GM18502 (cell line): Measurements from ENCODE around the gene SLC6A18.

ENCODE experiments used
- ATAC-seq: cut with Tn5 transposase; IDR thresholded peaks from one replicate; pipeline ENCODE4 v1.9.1; 2021; ENCODE audit warnings: mild to moderate bottlenecking; ENCODE audit not compliant: unreplicated experiment, poor library complexity

Gene SLC6A18

GRCh38 chr5:1202026-1202797 is 23.0 kb upstream of the SLC6A18 start:
- no peak for ATAC-seq

DNA sequence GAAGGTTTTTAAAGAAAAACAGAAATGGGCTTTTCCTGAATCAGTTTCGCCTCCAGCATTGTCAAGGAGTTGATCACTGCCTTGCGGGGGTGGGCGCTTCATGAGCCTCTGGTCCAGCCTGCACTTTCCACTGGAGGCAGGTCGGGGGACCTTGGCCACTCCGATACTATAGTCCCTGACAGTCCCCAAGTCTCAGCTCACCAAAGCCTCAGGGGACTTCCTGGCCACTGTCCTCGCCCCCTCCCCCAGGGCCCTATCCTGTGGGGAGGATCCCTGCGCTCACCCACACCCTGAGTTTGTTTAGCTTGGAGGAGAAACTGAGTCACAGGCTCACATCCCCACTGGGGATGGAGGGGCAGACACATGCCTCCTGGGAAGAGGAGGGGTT is 22.4 kb upstream of the SLC6A18 start:
- ATAC-seq: no peak

- ATAC-seq: no peak
These were observed 21.7 kb upstream of the SLC6A18 start for GRCh38 chr5:1203311-1203967.

DNA sequence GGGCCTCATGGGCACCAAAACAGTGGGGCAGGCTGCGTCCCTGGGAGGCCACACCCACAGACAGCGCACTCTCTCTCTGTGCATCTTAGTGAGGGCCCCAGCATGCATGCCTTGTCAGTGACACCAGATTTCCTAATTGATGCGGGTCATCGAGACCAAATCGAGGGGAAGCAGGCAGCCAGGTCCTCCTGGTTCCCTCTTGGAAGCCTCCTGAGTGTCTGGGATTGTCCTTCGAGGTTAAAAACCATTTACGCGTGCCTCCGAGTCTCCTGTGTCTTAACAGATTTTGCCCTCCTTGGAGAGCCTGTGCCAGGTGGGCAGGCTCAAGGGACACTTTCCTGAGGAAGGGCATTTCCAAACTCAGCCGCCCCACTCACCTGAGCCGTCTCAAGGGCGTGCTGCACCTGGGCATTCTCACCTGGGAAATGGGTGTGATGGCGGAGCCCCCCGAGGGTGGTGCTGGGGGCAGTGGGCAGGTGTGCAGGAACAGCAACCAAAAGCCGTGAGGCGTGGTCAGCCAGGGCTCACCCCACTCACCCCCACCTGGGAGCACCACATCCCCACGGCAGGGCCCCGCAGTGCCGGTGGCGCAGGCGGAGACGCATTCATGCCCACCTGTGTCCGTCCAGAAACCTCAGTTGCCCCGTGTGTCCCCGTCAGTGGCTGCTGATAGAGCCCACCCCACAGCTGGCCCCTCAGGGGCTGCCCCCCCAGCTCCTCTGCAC is 21.1 kb upstream of the SLC6A18 start:
- no peak for ATAC-seq

GRCh38 chr5:1204693-1205242 is 20.4 kb upstream of the SLC6A18 start:
- ATAC-seq: no peak

GRCh38 chr5:1205255-1206180 is 19.7 kb upstream of the SLC6A18 start:
- no peak for ATAC-seq

DNA sequence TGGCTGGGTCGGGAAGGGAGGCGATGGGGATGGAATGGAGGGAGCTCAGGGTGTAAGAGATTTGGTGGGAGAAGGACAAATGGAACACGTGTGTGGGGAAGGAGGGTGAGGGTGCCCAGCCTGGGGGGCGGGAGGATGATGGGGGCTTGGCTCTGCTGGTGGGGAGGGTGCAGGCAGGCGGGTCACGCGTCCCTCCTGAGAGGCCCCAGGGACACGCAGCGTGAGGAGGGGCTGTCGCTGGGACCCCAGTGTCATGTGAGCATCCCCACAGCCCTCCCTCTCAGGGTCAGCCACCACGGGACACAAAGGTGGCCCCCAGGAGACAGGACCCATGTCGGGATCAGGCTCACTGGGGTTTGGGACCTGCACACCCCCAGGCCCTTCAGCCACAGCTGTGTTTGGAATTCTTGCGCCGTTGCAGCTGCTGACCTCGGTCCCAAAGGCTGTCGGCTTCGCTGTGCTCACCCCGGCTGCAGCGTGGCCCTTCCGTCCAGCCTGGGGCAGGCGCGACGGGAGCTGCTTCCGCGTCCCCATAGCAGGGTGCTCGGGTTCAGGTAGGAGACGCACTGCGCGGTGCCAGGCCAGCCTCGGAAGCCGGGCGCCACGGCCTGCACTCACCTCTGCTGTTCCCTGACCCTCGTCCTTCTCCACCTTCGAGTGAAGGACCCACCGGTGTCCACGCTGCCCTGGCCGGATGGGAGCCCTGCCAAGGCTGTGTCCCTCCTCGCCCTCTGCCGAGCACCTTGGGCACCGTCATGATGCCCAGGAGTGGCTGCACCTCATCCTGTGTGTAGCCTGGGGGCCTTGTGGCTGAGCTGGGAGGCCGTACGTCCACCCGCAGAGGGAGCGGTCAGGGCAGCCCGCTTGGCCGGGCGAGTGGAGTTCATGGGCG is 18.4 kb upstream of the SLC6A18 start:
- ATAC-seq: no peak

DNA sequence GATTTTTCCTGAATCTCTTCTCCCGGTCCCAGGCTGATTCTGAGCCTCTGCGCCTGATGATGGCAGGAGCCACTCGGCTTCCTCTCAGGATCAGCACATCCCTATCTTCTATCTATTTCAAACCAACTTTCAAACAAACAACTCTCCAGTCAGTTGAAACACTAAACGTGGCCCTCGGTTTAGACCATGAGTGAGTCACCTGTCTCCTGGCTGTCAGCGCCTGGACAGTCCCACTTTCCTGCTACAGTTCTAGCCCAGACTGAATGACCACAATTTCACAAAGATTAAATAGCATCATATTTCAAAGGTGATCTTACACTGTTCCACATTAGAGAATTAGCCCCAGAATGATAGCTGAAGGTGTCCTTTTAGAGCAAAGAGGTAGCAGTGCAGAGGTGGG is 17.6 kb upstream of the SLC6A18 start:
- ATAC-seq: no peak

DNA sequence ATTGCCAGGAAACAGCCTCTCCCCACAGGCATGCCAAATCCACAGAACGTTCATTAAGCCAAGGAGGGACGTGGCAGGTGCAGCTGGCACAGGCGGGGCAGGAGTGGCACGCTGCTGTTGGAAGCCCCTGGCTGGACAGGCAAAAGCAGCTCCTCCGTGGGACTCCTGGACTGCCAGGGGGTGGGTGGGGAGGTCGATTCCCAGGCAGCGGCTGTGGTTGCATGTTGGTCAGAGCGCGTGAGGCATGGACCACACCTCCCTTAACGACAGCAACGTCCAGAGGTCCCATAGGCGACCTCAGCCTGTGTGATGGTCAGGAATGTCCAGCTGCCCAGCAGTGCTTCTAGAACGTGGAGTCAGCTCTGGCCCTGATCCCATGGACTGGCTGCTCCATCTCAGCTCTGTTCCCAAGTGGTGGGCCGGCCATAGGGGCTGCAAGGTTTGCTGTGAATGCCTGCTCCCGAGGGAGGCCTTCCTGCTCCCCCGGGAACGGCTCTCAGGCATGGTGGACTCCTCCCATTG is 16.9 kb upstream of the SLC6A18 start:
- ATAC-seq: no peak

- no peak for ATAC-seq
These were observed 16.3 kb upstream of the SLC6A18 start for GRCh38 chr5:1208743-1209488.

DNA sequence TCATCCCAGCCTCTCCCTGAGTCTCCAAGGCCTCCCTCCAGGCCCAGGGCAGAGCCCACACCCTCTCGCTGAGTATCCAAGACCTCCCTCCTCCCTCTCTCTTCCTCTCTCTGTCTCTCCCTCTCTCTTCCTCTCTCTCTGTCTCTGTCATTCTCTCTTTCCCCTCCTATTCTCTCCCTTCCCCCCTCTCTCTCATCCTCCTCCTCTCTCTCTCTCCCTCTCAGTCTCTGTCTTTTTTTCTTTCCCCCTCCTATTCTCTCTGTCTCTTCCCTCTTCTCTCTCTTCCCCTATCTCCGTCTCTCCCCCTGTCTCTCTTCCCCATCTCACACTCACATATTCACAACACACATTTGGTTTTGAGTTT is 15.7 kb upstream of the SLC6A18 start:
- ATAC-seq: no peak

GRCh38 chr5:1209896-1210776 is 15.0 kb upstream of the SLC6A18 start:
- ATAC-seq: no peak

DNA sequence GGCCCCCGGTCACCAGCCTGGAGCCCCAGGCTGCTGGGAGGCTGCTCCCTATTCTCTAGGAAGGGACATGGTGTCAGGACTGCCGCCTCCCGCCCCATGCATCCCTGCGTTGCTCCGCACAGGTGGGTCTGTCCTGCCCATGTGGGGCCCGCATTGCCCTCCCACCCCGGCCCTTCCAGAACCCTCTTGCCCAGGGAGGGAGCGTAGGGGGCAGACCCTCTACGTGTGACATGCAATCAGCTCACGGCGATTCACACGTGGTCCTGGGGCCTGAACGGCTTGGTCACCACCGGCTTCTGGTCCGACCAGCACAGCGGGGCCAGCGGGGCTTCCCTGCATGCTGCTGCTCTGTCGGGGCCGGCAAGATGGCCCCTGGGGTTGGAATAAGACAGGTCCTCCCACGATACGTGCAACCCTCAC is 14.3 kb upstream of the SLC6A18 start:
- no peak for ATAC-seq

GRCh38 chr5:1211701-1212100 is 13.5 kb upstream of the SLC6A18 start:
- ATAC-seq: no peak

DNA sequence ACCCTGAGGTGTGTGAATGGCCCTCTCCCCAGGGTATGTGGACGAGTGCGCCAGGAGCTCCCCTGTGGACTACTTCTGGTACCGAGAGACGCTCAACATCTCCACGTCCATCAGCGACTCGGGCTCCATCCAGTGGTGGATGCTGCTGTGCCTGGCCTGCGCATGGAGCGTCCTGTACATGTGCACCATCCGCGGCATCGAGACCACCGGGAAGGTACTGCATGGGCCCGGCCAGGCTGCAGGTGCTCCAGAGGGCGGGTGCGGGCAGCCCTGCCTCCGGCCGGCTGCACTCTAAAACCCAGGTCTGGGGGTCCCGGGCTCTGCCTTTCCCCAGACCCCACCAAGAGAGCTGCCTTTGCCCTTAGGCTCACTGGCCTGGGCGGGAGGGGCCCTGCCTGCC is 12.9 kb upstream of the SLC6A18 start:
- ATAC-seq: no peak

- no peak for ATAC-seq
These were observed 12.3 kb upstream of the SLC6A18 start for GRCh38 chr5:1212881-1213280.

- ATAC-seq: no peak
These were observed 11.5 kb upstream of the SLC6A18 start for GRCh38 chr5:1213508-1214162.
